ENCODE results near the gene SCAMP5.

DNA sequence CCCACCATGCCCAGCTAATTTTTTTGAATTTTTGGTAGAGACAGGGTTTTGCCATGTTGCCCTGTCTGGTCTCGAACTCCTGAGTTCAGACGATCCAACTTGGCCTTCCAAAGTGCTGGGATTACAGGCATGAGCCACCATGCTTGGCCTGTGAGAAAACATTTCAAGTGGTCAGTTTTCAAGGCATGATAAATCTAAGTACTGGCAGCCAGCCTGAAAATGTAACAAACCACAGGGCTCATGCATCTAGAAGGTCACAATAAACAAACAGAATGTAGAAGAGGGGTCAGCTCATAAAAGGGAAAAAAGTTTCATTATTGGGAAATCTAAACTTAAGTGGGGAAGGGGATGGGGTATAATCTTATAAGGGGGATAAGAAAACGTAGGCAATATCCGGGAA lies 68.0 kb downstream of the SCAMP5 start:
- TF ChIP-seq CTCF (IDR thresholded peaks at IDR 0.05), result no peak
- TF ChIP-seq EP300 (IDR thresholded peaks at IDR 0.05), result no peak
